Fibroblast of skin of right quadriceps (primary cell): ENCODE results near the gene TAS2R38.
"Not testable (repeated sequence)": the region's sequence is repeated elsewhere in the genome, so short reads cannot be mapped to it uniquely, and the experiment has no call there.

ENCODE experiments used
- DNase-seq: peaks from one replicate; pipeline ENCODE4 v3.0.0-alpha.2; 2013

Gene TAS2R38

GRCh38 chr7:141973673-141974072 lies at the start of gene TAS2R38:
Gene TAS2R38 (minus strand): TSS chr7:141973773. CDS start chr7:141973689, 84 bp downstream.
- no peak for DNase-seq

GRCh38 chr7:142018154-142018553 lies 44.6 kb upstream of the TAS2R38 start:
- DNase-seq = no peak

GRCh38 chr7:142017451-142017850 lies 43.9 kb upstream of the TAS2R38 start:
- DNase-seq = no peak

- no peak for DNase-seq
Measured at GRCh38 chr7:142012825-142013511, 39.4 kb upstream of the TAS2R38 start.

- no peak for DNase-seq
Measured at GRCh38 chr7:142010952-142011548, 37.5 kb upstream of the TAS2R38 start.

- DNase-seq = no peak
Measured at GRCh38 chr7:142009187-142009586, 35.6 kb upstream of the TAS2R38 start.

GRCh38 chr7:142006577-142006976 lies 33.0 kb upstream of the TAS2R38 start:
- no peak for DNase-seq

GRCh38 chr7:142002179-142002578 lies 28.6 kb upstream of the TAS2R38 start:
- no peak for DNase-seq

GRCh38 chr7:142001163-142001874 lies 27.7 kb upstream of the TAS2R38 start:
- DNase-seq = no peak

GRCh38 chr7:142000244-142000643 lies 26.7 kb upstream of the TAS2R38 start:
- no peak for DNase-seq

- DNase-seq = no peak
Measured at GRCh38 chr7:141999058-141999623, 25.6 kb upstream of the TAS2R38 start.

GRCh38 chr7:141993354-141993753 lies 19.8 kb upstream of the TAS2R38 start:
- DNase-seq = no peak

- no peak for DNase-seq
Measured at GRCh38 chr7:141992688-141993087, 19.1 kb upstream of the TAS2R38 start.

GRCh38 chr7:141992156-141992555 lies 18.6 kb upstream of the TAS2R38 start:
- DNase-seq = no peak

GRCh38 chr7:141991140-141991539 lies 17.6 kb upstream of the TAS2R38 start:
- no peak for DNase-seq

- no peak for DNase-seq
Measured at GRCh38 chr7:141990011-141990725, 16.6 kb upstream of the TAS2R38 start.

- not testable (repeated sequence) for DNase-seq
Measured at GRCh38 chr7:141987803-141988202, 14.2 kb upstream of the TAS2R38 start.

- no peak for DNase-seq
Measured at GRCh38 chr7:141986923-141987322, 13.3 kb upstream of the TAS2R38 start.

- not testable (repeated sequence) for DNase-seq
Measured at GRCh38 chr7:141985926-141986325, 12.4 kb upstream of the TAS2R38 start.

GRCh38 chr7:141979568-141979967 lies 6.0 kb upstream of the TAS2R38 start:
- DNase-seq = no peak

- no peak for DNase-seq
Measured at GRCh38 chr7:141978351-141978750, 4.8 kb upstream of the TAS2R38 start.

GRCh38 chr7:141976524-141977245 lies 3.1 kb upstream of the TAS2R38 start:
- no peak for DNase-seq
